SHP77 (cell line): ENCODE data around the gene NCS1.
A peak's percentile ranks its signal among the peaks of the same experiment; 100 is the strongest.
"Not testable (repeated sequence)": the region's sequence is repeated elsewhere in the genome, so short reads cannot be mapped to it uniquely, and the experiment has no call there.

Source experiments
- DNase-seq, 2 experiments: peaks; one replicate each; lab custom pipeline; 2025; lab: John Stamatoyannopoulos, UW

The NCS1 gene

GRCh38 chr9:130239741-130240241, 67.6 kb downstream of the NCS1 start:
- DNase-seq = no peak

GRCh38 chr9:130240410-130241197, 68.4 kb downstream of the NCS1 start:
- peak; percentile 34 to 59 for DNase-seq

- no peak for DNase-seq
Observed at GRCh38 chr9:130241198-130241535, 69.0 kb downstream of the NCS1 start.

- DNase-seq = no peak
Observed at GRCh38 chr9:130242270-130243014, 70.2 kb downstream of the NCS1 start.

GRCh38 chr9:130243015-130243881, 71.0 kb downstream of the NCS1 start:
- peak; percentile 49 to 71 for DNase-seq

- DNase-seq = no peak
Observed at GRCh38 chr9:130243882-130244170, 71.6 kb downstream of the NCS1 start.

- DNase-seq = no peak
Observed at GRCh38 chr9:130244548-130245165, 72.5 kb downstream of the NCS1 start.

- no peak for DNase-seq
Observed at GRCh38 chr9:130245474-130245873, 73.3 kb downstream of the NCS1 start.

GRCh38 chr9:130246126-130246525, 73.9 kb downstream of the NCS1 start:
- DNase-seq = no peak

- DNase-seq = no peak
Observed at GRCh38 chr9:130254747-130255630, 82.8 kb downstream of the NCS1 start.

- no peak for DNase-seq
Observed at GRCh38 chr9:130255631-130256134, 83.5 kb downstream of the NCS1 start.

- no peak for DNase-seq
Observed at GRCh38 chr9:130256644-130257043, 84.4 kb downstream of the NCS1 start.

GRCh38 chr9:130258137-130258536, 85.9 kb downstream of the NCS1 start:
- not testable (repeated sequence) for DNase-seq

GRCh38 chr9:130259044-130259443, 86.8 kb downstream of the NCS1 start:
- no peak for DNase-seq

GRCh38 chr9:130260816-130261765, 88.9 kb downstream of the NCS1 start:
- no peak for DNase-seq

GRCh38 chr9:130262061-130262745, 90.0 kb downstream of the NCS1 start:
- no peak for DNase-seq

- DNase-seq = no peak
Observed at GRCh38 chr9:130262771-130263170, 90.6 kb downstream of the NCS1 start.

GRCh38 chr9:130263601-130264413, 91.6 kb downstream of the NCS1 start:
- DNase-seq = no peak
